ENCODE data around the gene HYAL3. TPM values are rescaled to one million over a fixed set of nuclear protein-coding genes. Genes with fewer than 3 reads are reported as not detected.
A peak's percentile ranks its signal among the peaks of the same experiment; 100 is the strongest.

The HYAL3 gene
- total and polyA plus RNA-seq, 10 of the 15 experiments (the other 5 are each of a cell fraction or from before 2014, with no cell fraction given), result 0.37 to 4.2 (median 2.8) TPM

DNA sequence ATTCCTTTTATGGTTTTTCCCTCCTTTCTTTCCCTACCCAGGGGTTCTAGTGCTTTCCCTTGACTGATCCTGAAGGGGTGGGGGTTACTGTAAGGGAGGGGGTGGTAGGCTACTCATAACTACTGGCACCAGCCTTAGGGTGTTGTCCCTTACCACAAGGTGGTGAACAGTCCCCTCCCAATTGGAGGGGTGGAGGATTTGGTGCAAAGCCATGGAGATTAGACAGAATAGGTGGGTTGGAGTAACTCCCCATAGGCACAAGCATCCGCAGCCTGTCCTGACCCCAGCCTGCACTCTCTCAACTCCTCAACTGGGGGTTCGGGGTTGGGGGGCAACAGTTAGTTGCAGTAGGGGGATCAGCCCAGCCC is 25.9 kb upstream of the HYAL3 start (continued):
- TF ChIP-seq MTA3 (IDR thresholded peaks at IDR 0.05; ENCODE audit: borderline replicate concordance, low read length) (no peak), MXI1 (IDR thresholded peaks at IDR 0.05; ENCODE audit: low read depth, low read length) (no peak), ZNF217 (IDR thresholded peaks at IDR 0.05) (no peak)
- TF ChIP-seq, protein P1, sequence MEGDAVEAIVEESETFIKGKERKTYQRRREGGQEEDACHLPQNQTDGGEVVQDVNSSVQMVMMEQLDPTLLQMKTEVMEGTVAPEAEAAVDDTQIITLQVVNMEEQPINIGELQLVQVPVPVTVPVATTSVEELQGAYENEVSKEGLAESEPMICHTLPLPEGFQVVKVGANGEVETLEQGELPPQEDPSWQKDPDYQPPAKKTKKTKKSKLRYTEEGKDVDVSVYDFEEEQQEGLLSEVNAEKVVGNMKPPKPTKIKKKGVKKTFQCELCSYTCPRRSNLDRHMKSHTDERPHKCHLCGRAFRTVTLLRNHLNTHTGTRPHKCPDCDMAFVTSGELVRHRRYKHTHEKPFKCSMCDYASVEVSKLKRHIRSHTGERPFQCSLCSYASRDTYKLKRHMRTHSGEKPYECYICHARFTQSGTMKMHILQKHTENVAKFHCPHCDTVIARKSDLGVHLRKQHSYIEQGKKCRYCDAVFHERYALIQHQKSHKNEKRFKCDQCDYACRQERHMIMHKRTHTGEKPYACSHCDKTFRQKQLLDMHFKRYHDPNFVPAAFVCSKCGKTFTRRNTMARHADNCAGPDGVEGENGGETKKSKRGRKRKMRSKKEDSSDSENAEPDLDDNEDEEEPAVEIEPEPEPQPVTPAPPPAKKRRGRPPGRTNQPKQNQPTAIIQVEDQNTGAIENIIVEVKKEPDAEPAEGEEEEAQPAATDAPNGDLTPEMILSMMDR (IDR thresholded peaks at IDR 0.05 in 2 of 3, conservative IDR thresholded peaks at IDR 0.05 in 1 of 3; ENCODE audit: control insufficient read depth in 2 of 3, extremely low read depth in 1 of 3, insufficient read depth in 1 of 3, low read depth in 3 of 3, low read length in 3 of 3), result no peak

DNA sequence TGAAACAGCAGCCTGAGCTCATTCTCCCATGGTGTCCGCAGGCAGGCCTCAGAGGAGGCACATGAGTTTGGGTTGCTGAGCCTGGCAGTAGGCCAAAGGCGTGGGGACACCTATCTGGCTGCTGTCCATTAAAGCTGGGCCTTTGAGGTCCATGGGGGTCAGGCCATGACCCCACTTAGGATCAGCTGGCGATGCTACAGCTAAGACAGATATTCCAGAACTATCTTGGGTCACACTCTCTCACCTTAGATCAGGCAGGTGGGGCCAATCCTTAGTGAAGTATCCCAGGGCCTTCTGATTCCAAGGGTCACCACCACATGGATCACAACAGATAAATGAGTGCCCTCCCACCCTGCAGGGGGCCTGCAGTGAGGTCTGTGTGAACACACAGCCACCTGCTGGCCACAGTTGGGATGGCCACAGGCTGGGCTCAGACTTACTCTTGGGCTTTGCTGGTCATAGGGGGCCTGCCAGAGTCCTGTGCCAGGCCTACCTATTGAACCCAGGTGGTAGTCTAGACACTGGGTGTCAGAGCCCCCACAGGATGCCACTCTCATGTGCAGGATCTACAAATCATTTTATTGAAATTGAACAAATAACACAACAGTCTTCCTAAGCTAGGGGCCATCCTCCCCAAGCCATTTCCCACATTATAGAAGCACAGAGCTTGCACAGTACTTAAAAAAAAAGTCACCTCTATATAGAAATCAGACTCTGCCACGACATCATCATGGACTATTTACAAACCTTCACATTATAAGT is 25.3 kb upstream of the HYAL3 start:
- H3K9ac ChIP-seq (ENCODE audit: control insufficient read depth, insufficient read depth, low read length), result no peak overlapping the region
- intact Hi-C loops (cut with micrococcal nuclease; ENCODE audit: unreplicated experiment), result loop anchor here (1.0 kb wide), 2 partner anchors 50 to 97 kb away; no protein-coding TSS in a partner anchor
- peak; percentile 51 for ATAC-seq
- TF ChIP-seq IKZF2 (IDR thresholded peaks at IDR 0.05) (no peak), RAD21 (IDR thresholded peaks at IDR 0.05; ENCODE audit: insufficient read depth, low read depth, low read length) (peak; percentile 66), BMI1 (IDR thresholded peaks at IDR 0.05; ENCODE audit: borderline replicate concordance) (no peak), SMC3 (IDR thresholded peaks at IDR 0.05; ENCODE audit: borderline replicate concordance, low read length) (peak; percentile 49), NR2F1 (conservative IDR thresholded peaks at IDR 0.05) (0 out of 2 replicates have a peak, but pooled peaks have one; percentile 26)
- TF ChIP-seq, protein P2, sequence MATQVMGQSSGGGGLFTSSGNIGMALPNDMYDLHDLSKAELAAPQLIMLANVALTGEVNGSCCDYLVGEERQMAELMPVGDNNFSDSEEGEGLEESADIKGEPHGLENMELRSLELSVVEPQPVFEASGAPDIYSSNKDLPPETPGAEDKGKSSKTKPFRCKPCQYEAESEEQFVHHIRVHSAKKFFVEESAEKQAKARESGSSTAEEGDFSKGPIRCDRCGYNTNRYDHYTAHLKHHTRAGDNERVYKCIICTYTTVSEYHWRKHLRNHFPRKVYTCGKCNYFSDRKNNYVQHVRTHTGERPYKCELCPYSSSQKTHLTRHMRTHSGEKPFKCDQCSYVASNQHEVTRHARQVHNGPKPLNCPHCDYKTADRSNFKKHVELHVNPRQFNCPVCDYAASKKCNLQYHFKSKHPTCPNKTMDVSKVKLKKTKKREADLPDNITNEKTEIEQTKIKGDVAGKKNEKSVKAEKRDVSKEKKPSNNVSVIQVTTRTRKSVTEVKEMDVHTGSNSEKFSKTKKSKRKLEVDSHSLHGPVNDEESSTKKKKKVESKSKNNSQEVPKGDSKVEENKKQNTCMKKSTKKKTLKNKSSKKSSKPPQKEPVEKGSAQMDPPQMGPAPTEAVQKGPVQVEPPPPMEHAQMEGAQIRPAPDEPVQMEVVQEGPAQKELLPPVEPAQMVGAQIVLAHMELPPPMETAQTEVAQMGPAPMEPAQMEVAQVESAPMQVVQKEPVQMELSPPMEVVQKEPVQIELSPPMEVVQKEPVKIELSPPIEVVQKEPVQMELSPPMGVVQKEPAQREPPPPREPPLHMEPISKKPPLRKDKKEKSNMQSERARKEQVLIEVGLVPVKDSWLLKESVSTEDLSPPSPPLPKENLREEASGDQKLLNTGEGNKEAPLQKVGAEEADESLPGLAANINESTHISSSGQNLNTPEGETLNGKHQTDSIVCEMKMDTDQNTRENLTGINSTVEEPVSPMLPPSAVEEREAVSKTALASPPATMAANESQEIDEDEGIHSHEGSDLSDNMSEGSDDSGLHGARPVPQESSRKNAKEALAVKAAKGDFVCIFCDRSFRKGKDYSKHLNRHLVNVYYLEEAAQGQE (IDR thresholded peaks at IDR 0.05; ENCODE audit: low read depth, low read length), result no peak
- TF ChIP-seq, protein P3, sequence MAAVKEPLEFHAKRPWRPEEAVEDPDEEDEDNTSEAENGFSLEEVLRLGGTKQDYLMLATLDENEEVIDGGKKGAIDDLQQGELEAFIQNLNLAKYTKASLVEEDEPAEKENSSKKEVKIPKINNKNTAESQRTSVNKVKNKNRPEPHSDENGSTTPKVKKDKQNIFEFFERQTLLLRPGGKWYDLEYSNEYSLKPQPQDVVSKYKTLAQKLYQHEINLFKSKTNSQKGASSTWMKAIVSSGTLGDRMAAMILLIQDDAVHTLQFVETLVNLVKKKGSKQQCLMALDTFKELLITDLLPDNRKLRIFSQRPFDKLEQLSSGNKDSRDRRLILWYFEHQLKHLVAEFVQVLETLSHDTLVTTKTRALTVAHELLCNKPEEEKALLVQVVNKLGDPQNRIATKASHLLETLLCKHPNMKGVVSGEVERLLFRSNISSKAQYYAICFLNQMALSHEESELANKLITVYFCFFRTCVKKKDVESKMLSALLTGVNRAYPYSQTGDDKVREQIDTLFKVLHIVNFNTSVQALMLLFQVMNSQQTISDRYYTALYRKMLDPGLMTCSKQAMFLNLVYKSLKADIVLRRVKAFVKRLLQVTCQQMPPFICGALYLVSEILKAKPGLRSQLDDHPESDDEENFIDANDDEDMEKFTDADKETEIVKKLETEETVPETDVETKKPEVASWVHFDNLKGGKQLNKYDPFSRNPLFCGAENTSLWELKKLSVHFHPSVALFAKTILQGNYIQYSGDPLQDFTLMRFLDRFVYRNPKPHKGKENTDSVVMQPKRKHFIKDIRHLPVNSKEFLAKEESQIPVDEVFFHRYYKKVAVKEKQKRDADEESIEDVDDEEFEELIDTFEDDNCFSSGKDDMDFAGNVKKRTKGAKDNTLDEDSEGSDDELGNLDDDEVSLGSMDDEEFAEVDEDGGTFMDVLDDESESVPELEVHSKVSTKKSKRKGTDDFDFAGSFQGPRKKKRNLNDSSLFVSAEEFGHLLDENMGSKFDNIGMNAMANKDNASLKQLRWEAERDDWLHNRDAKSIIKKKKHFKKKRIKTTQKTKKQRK (IDR thresholded peaks at IDR 0.05; ENCODE audit: low read depth, low read length), result no peak

More for the DNA sequence above, 25.3 kb upstream of the HYAL3 start:
- Histone ChIP-seq H4K20me1 (ENCODE audit: control insufficient read depth, insufficient read depth) (no peaks in the 10 kb centered on the region), H3K4me3 (no peak overlapping the region), H3K27ac (ENCODE audit: control insufficient read depth, insufficient read depth) (no peak overlapping the region), H3K9me3 (replicated peaks; ENCODE audit: control insufficient read depth, insufficient read depth, low read length) (no peaks in the 10 kb centered on the region), H3K79me2 (ENCODE audit: control insufficient read depth, insufficient read depth, low read length) (peaks cover 19% of the 10 kb centered on the region), H3K4me2 (ENCODE audit: control insufficient read depth, insufficient read depth) (no peak overlapping the region), H3K4me1 (ENCODE audit: control insufficient read depth, insufficient read depth, low read length) (peaks cover 17% of the 10 kb centered on the region), H3K27me3 (replicated peaks in 1 of 2; ENCODE audit: control insufficient read depth in 2 of 2, insufficient read depth in 2 of 2, low read length in 1 of 2) (no peaks in the 10 kb centered on the region), H3K36me3 (ENCODE audit: control insufficient read depth in 2 of 2, insufficient read depth in 2 of 2, low read length in 1 of 2) (peaks cover 2 to 7% of the 10 kb centered on the region in 2 experiments; a peak in 3 of 4 replicates), H2AFZ (ENCODE audit: control insufficient read depth, low read depth, low read length) (no peak overlapping the region)
- SMC1A ChIA-PET (ENCODE audit: uncharacterized antibody, unreplicated experiment), result interaction anchor here (1.0 kb wide), 1 partner anchor 25 kb away, joined by 3 read pairs; the partner anchor contains the start of genes HYAL3 and NAA80
- no peak for FAIRE-seq
- POLR2A ChIA-PET, result interaction anchor here (1.0 kb wide), 1 partner anchor 12 kb away, joined by 3 read pairs; no protein-coding TSS in a partner anchor
- CTCF ChIA-PET, result interaction anchor here (0.5 to 5.1 kb wide), 17 partner anchors 9 to 218 kb away, joined by 3 to 72 read pairs (median 5); partner anchors contain the start of genes HYAL1, HYAL3, IFRD2 and LSMEM2
- RAD21 ChIA-PET (ENCODE audit: unreplicated experiment), result interaction anchor here (0.7 to 2.3 kb wide), 5 partner anchors 13 to 46 kb away, joined by 3 to 6 read pairs (median 3); partner anchors contain the start of genes IFRD2 and LSMEM2
- 50% methylated on average over 4 of the region's 4 CpGs for WGBS (ENCODE audit: insufficient coverage, insufficient replicate concordance, low lambda C conversion rate, missing lambda C conversion rate)
- in situ Hi-C loops (cut with MboI), result no loop called here
- DNase-seq (ENCODE audit: low read depth, low spot score), result no peak
- no TSS peak for BruUV-seq (replicated peaks)

All from GM12878 (cell line).